NCI-H82 (cell line): Measurements from ENCODE around the gene AGAP1.
A peak's percentile ranks its signal among the peaks of the same experiment; 100 is the strongest.
"Not testable (repeated sequence)": the region's sequence is repeated elsewhere in the genome, so short reads cannot be mapped to it uniquely, and the experiment has no call there.

Source experiments
- DNase-seq: peaks from one replicate; lab custom pipeline; 2025; lab: John Stamatoyannopoulos, UW

The AGAP1 gene

GRCh38 chr2:236041616-236042015 is 547.8 kb downstream of the AGAP1 start:
- DNase-seq = no peak

DNA sequence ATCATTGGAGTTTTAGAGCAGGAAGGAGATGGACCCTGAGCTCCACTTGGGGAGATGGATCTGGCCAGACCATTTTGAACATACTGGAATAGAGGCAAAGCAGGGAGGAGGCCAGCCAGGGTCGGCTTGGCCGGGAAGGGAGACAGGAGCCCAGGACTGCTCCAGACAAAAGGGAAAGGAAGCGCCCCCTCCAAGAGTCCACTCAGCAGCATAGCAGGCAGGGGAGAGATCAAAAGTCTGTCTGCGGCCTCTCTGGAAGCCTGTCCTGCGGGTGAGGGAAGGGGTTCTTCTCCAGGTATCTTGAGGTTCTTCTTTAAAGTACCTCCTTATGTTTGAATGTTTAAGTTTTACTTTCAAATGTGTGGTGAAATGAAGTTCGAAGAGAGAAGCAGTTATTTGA is 548.2 kb downstream of the AGAP1 start:
- DNase-seq = no peak

DNA sequence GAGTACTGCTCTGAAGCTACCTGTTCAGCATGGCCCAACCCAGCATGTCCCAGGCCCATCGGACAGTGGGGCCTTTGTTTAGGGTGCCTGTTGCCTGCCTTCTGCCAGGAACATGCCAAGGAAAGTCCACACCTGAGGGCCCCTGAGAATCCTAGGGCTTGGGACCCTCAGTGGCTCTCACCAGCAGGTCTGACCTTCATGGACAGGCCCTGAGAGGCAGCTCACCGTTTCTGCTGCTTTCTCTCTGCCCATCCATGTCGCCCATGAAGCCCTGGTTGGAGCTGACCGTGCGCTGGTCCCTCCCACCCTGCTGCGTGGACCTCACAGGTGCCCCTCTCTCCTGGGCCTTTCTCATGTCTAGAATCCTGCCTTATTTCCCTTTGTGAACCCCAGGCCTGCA is 550.3 kb downstream of the AGAP1 start:
- no peak for DNase-seq

DNA sequence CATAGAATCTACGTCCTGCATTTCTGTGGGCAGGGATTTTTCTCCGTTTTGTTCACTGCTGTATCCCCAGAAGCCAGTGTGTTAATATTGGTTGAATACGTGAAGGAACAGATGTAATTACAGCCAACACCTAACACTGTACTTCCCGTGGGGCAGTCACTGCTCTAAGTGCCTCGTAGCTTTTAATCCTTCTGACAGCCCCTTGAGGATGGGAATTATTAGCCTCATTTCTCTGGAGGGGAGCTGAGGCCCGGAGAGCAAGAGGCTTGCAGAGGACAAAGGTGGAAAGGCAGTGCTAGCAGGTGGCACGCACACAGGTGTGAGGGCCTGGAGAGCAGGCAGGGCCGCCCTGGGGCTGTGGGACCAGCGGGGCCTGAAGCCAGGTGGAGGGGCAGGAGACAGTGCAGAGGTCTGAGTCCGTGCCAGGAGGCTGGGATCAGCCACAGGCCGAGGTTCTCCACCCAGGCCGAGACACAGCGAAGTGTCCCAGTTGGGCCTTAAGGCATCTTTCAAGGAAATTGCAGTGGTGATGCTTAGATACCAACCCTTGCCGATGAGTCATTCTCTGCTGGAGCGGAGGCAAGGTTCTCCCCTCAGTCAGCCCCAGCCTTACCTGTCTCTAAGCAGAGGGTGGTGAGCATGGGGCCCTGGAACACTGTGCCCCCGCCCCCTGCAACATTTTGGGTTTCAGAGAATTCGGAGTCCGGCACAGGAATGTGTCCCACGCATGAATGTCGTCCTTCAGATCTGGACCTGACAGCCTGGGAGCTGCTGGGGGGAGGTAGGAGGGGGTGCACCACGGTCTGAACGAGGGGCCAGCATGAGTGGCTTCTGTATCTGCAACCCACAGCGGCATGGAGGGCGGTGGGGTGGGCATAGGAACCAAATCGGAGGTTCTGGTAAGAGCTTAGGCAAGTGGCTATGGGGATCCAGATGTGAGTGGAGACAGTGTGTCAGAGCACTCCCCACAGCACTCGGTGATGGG is 551.7 kb downstream of the AGAP1 start:
- peak; percentile 19 for DNase-seq

DNA sequence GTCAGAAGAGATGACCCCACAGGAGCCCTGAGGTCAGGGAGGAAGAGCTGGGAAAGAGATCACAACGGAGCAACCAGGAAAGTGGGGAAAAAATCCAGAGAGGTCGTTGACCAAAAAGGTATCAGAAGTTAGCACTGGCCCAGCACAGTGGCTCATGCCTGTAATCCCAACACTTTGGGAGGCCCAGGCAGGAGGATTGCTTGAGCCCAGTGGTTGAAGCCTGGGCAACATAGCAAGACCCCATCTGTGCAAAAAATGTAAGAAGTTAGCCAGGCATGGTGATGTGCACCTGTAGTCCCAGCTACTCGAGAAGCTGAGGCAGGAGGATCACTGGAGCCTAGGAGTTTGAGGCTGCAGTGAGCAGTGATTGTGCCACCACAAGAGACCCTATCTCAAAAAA is 552.9 kb downstream of the AGAP1 start:
- DNase-seq = no peak

- DNase-seq = no peak
Measured at GRCh38 chr2:236047176-236047575, 553.3 kb downstream of the AGAP1 start.

DNA sequence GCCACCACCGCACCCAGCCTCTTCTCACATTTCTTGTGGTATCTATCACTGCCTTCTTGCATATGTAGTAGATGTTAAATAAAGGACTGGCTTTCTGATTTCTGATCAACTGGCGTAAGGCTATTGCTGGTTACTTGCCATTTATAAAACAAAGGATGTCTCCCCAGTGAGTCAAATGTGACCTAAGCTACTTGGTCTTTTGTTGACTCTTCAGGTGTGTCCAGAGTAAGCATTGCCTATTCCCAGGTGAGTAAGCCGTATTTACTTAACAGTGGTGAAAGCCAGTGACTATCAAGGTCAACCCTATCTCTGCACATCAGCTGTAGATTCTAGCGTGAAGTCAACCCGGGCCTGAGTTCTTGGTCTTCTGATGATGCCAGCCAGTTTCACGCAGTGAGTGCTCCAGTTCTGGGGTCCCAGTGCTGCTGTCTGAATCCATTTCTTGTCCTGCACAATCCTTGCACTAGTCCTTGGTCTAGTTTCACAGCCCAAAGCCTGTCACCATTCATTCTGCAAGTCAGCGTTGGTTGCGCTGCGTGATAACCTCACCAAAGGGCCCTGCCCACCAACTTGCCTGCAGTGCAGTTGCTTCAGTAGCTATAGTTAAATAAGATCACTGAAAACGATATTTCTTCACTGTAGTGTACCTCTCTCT is 554.2 kb downstream of the AGAP1 start:
- DNase-seq = no peak

DNA sequence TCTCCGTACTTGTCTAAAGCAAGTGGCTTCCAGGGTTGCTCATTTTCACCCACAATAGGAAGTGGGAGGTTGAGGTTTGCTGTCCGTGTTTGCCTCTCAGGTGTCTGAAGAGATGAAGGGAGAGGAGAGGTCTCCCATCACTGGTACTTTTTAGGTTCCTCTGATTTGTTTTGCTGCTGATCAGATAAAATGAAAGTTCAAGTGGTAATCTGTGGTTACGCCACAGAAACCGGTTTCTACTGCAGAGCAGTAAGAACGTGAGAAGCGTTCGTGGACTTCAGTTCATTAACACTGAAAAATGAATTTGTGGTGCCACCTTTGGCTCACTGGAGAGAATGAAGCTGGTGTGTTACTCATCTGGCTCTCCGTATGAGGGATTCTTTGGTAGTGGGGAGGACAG is 556.1 kb downstream of the AGAP1 start:
- DNase-seq = no peak

- DNase-seq = no peak
Measured at GRCh38 chr2:236051351-236051750, 557.5 kb downstream of the AGAP1 start.

DNA sequence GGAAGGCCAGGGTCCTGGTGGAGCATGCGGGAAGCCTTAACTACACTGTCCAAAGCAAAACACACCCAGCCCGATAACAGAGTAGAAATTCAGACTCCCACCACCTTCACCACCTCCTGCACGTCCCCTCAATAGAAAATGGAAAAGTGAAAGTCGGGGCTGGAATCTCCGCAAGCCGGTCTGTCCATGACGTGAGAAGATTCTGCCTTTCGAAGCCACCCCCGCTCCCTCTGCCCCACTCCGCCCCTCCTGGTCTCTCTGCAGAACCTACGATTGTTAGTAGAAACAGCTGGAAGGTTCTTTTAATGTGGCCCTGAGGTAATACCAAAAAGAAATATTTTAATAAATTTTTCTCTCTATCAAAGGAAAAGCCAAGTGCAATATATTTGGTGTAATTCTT is 558.0 kb downstream of the AGAP1 start:
- DNase-seq = no peak

- no peak for DNase-seq
Measured at GRCh38 chr2:236052206-236052605, 558.4 kb downstream of the AGAP1 start.

DNA sequence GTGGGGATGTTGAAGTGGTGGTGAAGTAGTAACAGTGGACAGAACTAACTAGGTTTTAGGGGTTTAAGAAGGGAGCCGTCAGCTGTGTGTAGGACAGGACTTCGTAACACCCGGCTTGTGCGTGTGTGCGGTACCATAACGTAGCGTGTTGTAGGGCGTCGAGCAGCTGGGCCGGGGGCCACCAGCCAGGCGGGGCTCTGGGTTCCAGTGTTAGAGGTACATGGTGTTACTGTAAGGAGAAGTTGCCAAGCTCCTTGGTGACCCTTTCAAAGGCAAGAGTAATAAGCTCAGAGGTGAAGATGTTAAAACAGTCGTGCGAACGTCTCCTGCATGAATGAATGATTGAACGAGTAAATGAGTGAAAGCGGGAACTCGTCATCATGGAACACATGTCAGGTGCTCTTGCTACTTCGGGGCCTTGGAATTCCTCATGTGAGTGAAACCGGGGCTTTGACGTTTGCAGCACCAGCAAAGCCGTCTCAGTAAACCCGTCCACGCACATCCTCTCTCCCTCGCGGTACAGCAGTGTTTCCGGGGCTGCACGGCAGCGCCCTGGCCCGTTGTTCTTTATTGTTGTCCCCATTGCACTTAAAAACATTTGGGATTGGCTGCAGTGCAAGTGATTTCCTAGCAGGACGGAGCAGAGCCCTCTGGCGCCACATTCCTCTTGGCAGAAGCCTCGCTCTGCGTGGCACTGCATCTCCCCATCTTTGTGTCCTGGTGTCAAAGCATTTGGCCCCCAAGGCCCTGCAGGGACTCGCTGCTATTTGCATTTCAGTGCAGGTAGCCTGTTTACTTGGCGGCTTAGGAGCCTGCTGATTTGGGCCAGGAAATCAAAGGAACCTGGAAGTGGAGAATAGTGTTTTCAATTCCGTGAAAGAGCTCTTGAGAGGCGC is 559.3 kb downstream of the AGAP1 start:
- DNase-seq = no peak

DNA sequence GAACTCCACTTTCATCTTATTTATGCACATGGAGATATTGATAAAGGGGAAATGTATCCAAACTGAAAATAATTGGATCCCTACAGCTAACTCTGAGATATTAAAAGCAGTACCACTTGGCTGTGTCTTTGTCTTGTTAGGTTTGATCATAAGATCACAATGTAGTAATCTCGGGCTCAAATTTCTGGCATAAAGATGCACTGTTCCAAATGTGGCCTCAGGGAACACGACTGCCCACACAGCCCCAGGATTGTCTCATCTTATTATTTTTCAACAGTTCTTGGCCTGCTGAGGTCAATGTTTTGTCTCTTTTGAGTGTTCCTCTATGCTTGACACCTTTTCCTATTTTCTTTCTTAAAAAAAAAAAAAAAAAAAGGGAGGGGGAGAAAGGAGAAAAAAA is 560.3 kb downstream of the AGAP1 start:
- DNase-seq = no peak

DNA sequence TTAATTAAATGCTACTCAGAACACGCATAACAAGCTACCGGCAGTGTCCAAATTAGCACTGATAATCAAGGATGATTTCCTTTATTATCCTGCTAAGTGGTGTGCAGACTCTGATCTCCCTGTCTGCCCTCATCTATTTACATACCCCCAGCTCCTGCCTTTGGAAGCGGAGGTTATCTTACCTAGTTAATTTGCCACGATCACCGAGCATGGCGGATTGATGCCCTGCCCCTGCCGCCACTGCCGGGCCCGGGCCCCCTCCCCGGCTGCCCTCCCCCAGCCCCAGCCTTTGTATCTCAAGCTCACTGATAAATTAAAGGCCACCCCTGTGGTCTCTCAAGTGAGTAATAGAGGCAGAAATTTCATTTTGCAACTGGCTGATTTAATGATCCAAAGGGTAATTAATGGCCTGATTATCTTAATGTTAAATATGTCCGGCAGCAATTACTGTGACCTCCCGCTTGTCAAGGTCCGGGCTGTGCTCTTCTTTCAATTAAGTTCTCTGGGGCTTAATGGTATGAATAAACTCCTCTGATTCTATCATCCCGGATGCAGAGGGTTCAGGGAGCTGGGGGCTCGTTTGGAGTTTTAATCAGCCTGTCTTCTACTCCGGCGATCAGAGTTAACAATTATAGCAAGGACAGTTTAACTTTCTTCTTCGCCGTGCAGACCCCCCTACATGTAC is 560.9 kb downstream of the AGAP1 start:
- DNase-seq = peak; percentile 62

DNA sequence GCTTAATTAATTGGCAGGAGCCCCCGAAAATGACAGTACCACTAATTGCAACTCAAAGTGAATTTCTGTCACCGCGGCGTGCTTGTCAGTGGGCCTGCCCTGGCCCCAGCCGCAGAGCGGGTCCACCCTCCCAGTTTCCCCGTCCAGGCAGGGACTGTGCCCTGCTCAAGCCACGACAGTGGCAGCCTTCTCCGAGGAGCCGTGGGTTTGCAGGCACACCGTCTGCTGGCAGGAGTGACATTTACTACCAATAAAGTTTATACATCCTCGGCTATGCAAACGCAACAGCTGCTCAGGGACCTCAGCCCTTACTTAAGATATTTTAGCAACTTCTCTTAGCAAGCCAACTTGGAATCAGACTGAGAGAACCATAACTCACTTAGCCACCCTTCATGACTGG is 561.6 kb downstream of the AGAP1 start:
- no peak for DNase-seq

- no peak for DNase-seq
Measured at GRCh38 chr2:236056141-236056540, 562.3 kb downstream of the AGAP1 start.

DNA sequence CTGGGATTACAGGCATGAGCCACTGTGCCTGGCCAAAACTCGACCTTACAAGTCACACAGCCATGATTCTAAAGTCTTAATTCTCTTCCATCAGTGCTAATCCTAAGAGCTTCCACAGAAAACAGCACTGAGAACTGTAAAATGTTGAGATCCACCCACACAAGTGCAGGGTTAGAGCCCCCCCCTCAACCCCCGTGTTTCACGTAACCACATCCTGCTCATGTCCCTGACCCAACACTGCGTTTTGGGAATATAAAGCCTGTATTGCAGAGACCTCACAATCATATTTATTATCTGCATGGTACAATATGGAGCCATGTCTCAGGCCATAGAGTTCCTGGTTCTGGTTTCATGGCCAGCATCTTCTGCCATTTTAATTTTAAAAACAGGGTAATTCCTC is 563.5 kb downstream of the AGAP1 start:
- no peak for DNase-seq

GRCh38 chr2:236061497-236061896 is 567.7 kb downstream of the AGAP1 start:
- DNase-seq = no peak

GRCh38 chr2:236061899-236062298 is 568.1 kb downstream of the AGAP1 start:
- no peak for DNase-seq

DNA sequence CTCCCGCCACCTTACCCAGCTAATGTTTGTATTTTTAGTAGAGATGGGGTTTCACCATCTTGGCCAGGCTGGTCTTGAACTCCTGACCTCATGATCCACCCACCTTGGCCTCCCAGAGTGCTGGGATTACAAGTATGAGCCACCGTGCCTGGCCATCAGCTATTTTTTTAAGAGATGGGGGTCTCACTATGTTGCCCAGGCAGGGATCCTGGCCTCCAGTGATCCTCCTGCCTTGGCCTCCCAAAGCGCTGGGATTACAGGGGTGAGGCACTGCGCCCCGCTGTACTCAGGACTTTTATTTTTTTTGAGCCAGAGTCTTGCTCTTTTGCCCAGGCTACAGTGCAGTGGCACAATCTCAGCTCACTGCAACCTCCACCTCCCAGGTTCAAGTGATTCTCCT is 569.0 kb downstream of the AGAP1 start:
- DNase-seq = not testable (repeated sequence)

DNA sequence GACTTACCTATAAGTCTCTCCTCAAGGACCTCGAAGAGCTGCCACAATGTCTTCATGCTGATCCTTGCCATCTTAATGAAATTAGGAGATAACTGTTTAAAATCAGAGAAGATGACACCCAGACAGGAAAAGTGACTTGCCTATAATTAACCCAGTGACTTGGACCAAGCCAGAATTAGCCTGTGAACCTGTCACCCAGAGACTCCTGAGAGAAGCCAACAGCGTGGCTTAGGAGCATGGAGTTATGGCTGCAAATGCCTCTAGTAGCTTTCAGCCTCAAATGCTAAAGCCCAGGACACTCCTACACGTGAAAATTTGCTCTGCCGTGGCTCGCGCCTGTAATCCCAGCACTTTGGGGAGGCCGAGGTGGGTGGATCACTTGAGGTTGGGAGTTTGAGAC is 570.2 kb downstream of the AGAP1 start:
- DNase-seq = no peak
